Jurkat, Clone E6-1 (cell line): ENCODE results near the gene SMAD3. TPM values are rescaled to one million over a fixed set of nuclear protein-coding genes. Genes with fewer than 3 reads are reported as not detected.
"Not testable (repeated sequence)": the region's sequence is repeated elsewhere in the genome, so short reads cannot be mapped to it uniquely, and the experiment has no call there.

Experiments
- DNase-seq: peaks from one replicate; pipeline ENCODE4 v3.0.0-alpha.2; 2011; ENCODE audit warnings: low read depth, low spot score
- H3K4me3 ChIP-seq: 2 replicates; pipeline ENCODE4 v1.5.1; 2011; ENCODE audit warnings: mild to moderate bottlenecking, low read length, control low read depth, moderate library complexity
- polyA plus RNA-seq: library from polyadenylated mRNA; unstranded; fragments of >200 nt; gene quantifications from one replicate; pipeline ENCODE4 v1.2.1, GENCODE V29; 2012; ENCODE audit warnings: missing spikeins; ENCODE audit not compliant: insufficient read length, insufficient read depth

Gene SMAD3
- polyA plus RNA-seq, result 9.0 TPM

DNA sequence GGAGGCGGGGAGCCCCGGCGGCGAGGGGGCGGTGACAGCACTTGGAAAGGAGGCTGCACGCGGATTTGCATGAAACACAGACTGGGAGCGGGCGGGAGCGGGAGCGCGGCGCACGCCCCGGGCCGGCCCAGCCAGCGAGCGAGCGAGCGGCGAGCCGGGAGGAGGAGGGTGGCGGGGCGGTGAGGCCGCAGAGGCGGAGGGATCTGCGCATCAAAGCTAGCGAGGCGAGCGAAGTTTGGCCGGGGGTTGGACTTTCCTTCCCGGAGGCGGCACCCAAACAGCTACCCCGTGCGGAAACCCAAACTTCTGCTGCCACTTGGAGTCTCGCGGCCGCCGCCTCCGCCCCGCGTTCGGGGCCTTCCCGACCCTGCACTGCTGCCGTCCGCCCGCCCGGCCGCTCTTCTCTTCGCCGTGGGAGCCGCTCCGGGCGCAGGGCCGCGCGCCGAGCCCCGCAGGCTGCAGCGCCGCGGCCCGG is at the start of gene SMAD3:
TSS of gene SMAD3 (plus strand) at position 72 of the 475 bp plus-strand sequence. CDS start 553 bp downstream, outside the sequence.
- DNase-seq, result peak; percentile 72
- peak within 1 kb of the TSS; percentile 63 for H3K4me3 ChIP-seq

DNA sequence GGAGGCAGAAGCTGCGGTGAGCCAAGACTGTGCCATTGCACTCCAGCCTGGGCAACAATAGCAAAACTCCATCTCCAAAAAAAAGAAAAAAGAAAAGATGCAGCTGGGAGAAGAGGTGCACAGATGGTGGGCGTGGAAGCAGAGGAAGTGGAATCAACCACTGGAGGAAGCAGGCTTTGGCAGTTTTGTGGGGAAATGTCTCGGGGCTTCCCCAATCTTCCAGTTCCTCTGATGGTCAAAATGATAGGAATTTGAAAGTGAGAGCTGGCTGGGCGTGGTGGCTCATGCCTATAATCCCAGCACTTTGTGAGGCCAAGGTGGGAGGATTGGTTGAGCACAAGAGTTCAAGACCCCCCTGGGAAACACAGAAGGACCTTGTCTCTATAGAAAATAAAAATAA is 48.1 kb upstream of the SMAD3 start:
- DNase-seq, result no peak
- H3K4me3 ChIP-seq, result no peak overlapping the region

DNA sequence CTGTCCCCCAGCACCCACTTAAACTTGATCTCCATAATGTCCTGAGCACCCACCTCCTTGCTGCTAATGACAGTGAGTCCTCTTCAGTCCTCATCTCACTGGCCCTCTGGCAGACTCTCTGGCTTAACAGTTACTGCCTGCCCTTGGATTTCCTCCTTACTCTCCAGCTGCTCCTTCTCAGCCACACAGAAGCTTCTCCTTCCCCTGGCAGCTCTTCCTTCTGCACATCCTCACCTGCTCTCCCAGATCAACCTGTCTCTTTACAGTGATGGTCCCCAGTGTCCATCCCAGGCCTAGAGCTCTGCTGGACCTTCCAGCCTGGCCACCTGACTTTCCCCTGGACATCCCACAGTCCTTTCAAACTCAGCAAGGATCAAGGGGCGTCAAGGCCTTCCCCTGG is 47.4 kb upstream of the SMAD3 start:
- no peak for DNase-seq

DNA sequence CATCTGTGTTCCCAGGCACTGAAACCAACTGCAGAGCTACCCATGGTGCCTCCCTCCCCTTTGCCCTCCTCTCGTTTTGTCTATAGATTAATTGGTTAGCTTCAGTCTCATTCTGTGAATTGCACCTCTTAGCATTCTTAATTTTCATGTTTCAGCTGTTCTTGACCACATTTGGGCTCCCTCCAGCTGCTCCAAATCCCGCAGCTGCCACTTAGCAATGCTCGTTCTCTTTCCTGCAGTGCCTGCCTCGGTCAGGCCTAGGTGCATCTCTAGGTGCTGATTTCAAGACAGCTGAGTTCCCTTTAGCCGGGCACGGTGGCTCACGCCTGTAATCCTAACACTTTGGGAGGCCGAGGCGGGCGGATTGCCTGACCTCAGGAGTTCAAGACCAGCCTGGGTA is 47.0 kb upstream of the SMAD3 start:
- no peak overlapping the region for H3K4me3 ChIP-seq
- no peak for DNase-seq

More for the DNA sequence above, 47.4 kb upstream of the SMAD3 start:
- no peak overlapping the region for H3K4me3 ChIP-seq

DNA sequence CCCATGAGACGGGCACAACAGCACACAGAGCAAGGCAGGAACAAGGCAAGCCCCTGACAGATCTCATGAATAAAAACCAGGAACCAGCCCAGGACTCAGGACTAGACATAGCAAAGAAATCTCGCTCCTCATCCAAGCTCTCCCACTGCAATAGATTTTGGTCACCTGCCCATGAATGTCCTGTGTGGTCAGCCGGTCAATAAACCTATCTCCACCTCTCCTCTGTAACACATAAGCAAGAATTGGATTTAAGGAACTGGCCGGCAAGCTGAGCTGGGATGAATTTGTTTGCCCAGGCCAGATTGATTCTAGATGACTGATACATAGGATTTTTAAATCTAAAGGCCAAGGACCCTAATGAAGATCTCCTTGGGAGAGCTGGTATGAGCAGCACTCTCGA is 46.3 kb upstream of the SMAD3 start:
- no peak for DNase-seq

DNA sequence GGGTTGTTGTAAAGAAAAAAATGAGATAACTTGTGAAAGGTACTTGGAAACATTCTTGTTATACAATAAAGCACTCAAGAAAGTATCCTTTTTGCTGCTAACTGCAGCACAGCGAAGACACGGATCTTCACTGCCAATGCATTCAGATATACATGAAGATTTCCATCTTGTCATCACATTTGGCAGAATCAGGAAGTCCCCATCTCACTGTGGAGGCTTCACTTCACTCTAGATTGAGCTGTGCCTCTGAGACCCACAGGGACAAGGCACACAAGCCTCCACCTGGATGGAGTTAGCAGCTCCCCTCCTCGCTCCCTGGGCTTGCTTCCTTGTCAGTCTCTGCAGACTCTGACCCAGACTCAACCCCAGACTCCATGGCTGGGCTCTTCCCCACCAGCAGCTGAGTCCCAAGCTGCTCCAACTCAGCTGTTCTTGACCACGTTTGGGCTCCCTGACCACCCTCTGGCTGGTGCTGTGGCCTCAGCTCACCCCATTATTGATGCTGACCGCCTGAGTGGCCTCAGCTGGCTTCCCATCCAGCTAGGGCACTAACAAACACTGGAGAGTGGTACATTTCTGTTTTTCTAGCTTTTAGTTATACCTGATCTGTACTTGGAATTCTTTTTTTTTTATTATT is 45.4 kb upstream of the SMAD3 start:
- no peak overlapping the region for H3K4me3 ChIP-seq
- no peak for DNase-seq

More for the DNA sequence above, 46.3 kb upstream of the SMAD3 start:
- no peak overlapping the region for H3K4me3 ChIP-seq

DNA sequence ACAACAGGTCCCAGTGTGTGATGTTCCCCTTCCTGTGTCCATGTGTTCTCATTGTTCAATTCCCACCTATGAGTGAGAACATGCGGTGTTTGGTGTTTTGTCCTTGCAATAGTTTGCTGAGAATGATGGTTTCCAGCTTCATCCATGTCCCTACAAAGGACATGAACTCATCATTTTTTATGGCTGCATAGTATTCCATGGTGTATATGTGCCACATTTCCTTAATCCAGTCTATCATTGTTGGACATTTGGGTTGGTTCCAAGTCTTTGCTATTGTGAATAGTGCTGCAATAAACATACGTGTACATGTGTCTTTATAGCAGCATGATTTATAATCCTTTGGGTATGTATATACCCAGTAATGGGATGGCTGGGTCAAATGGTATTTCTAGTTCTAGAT is 44.7 kb upstream of the SMAD3 start:
- not testable (repeated sequence) for DNase-seq, H3K4me3 ChIP-seq

DNA sequence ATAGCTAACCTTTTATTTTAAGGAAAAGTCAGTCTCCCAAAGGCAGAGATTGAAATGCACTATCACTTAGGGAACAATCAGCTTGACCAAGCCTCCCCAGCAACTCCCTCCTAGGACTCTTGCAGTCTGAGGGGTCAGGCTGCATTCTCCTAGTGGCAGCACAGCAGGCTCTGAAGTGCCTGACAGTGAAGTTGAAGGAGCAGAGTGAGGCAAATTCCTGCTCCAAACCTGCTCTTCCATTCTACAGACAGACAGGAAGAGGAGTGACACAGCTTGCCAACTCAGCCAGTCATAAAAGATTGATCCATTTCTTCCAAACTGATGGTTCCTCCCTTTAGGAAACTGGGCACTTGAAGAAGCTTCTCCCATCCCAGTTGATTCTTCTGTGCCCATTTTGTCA is 43.9 kb upstream of the SMAD3 start:
- H3K4me3 ChIP-seq, result no peak overlapping the region
- no peak for DNase-seq

DNA sequence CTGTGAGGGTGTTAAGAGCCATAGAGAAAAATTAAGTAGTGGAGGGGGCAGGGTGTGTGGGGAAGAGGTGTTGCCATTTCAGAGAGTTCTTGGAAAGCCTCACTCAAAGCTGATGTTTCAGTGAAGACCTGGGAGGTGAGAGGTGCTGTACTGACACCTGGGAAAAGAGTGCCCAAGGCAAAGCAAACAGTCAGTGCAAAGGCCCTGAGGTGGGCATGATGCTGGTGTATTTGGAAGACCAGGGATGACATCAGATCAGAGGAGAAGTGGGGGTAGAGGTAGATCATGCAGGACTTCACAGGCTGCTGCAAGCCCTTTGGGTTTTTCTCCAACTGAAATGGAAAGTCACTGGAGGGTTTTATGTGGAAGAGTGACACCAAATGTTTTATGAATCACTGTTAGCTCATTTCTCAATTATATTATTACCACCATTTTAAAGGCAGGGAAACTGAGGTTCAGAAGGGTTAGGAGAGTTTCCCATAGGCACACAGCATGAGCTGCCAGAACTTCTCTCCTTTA is 42.8 kb upstream of the SMAD3 start:
- H3K4me3 ChIP-seq, result no peak overlapping the region
- DNase-seq, result no peak

DNA sequence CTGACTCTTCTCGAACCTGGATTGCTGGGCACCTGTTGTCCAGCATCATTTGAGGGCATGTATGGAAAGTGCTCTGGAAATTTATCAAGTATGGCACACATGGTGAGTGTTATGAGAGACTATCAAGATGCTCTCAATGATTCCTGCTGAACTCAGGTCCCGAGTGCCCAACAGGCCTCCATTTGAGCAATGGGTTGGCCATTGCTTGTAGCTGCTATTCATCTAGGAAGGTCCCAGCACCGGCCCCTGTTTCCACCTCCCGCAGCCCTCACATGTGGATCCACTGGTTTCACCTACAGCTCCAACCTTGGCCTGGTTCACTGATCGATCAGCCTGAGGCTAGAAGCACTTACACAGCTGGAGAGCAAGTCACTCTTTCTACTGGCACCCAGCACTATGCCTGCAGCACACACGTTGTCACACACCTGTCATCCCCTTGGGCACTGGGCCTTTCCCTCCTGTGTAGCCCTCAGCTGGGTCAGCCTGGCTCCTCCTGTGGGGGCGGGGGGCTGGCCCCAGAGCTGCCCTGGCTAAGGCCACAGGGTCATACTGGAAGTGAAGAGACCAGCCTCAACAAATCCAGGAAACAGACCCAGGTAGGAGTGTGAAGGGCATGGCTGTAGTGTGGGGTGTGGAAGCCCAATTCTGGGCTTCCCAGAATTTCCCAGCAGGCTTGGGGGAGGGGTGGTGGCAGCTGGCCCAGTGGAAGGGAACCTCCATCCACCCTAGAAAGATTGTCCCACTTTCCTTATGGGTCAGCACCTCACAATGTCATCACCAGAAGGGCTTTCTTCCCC is 41.7 kb upstream of the SMAD3 start:
- no peak for DNase-seq
- H3K4me3 ChIP-seq, result no peak overlapping the region

DNA sequence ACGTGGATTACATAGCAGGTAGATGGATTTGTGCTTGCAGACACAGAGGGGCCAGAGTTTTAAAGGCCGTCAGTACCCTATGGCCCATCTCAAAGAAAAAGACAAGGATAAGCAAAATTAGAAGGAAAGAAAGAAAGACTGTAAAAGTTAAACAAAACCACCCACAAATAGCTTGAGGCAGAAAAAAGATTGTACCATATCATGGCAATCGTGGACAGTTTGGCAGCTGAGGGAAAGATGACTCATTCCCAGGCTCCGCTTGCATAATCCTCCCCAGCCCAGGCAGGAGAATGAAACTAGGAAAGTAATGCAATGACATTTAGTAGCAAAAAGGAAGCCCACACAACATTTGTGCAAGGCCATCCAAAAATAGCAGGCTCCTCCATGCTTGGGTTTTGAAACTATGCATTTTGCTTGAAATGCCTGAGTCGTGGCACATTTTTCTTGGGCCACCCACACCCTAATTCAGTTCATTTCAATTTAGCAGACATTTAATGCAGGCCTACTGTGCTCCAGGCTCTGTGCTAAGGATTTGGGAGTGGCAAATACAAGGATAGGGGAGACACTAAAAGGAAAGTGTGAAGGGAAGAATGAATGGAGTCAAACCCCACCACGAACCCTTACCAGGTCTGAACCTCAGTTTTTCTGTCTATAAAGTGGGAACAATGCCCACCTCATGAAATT is 40.9 kb upstream of the SMAD3 start:
- H3K4me3 ChIP-seq, result no peak overlapping the region
- no peak for DNase-seq

DNA sequence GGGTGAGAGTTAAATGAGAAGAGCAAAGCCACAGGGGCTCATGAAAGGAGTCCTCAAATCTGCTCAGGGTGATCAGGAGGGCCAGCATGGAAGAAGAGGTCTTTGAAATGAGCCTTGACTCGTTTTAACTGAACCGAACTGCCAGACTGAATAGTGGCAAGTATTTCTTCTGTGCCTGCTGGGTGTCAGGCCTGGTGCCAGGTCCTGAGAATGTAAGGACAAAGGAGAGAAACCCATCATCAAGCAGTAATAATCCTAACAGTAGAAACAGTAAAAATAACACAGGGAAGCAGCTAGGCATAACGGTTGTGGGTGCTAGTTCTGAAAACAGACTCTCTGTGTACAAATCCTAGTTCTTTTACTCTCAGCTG is 40.4 kb upstream of the SMAD3 start:
- H3K4me3 ChIP-seq, result no peak overlapping the region
- DNase-seq, result no peak

DNA sequence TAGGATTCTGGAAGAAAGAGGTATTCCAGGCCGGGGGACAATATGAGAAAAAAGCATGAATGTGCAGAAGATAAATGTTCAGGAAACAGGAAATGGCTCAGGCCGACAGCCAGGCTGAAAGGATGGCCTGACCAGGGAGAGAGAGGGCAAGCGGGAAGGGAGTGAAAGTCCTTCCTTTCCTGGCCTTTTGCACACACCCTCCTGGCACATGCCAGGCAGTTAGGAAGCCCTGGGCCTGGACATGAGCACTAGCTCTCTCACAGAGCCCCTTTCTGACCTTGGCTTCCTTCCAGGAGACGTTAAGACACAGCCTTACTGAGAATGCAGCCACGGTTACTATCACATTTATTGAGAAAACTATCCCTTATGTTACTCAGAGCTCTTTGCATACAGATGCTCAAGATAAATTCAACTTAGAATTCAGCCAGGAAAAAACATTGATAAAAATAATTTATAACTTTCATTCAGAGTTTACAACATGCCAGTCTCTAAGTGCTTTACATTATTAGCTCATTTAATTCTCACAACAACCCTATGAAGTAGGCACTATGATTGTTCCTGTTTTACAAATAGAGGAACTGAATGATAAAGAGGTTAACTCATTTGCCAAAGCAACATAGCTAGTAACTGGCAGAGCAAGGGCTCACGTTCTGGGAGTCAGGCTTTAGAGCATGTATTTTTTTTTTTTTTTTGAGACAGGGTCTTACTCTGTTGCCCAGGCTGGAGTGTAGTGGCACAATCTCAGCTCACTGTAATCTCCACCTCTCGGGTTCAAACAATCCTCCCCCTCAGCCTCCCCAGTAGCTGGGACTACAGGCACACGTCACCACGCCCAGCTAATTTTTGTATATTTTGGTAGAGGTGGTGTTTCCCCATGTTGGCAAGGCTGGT is 39.4 kb upstream of the SMAD3 start:
- no peak overlapping the region for H3K4me3 ChIP-seq
- no peak for DNase-seq

DNA sequence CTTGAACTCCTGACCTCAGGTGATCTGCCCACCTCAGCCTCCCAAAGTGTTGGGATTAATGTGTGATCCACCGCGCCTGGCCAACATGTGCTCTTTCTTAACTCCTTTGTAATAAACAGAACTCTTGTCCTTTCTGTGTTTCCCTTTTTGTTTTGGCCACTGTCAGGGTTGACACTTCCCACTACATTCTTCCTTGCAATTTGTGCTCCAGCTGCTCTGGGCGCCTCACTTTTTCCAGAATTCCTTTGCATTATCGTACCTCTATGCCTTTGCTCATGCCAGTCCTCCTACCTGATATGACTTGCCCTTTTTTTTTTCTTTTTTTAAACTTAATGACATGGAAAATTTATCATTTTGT is 38.8 kb upstream of the SMAD3 start:
- H3K4me3 ChIP-seq, result no peak overlapping the region

DNA sequence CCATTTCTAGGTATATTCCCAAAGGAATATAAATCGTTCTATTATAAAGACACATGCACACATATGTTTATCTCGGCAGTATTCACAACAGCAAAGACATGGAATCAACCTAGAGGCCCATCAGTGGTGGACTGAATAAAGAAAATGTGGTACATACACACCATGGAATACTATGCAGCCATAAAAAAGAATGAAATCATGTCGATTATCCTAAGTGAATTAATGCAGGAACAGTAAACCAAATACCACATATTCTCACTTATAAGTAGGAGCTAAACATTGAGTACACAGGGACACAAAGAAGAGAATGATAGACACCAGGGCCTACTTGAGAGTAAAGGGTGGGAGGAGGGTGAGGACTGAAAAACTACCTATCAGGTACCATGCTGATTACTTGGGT is 37.0 kb upstream of the SMAD3 start:
- DNase-seq, H3K4me3 ChIP-seq: not testable (repeated sequence)

More for the DNA sequence above, 38.8 kb upstream of the SMAD3 start:
- DNase-seq, result no peak

DNA sequence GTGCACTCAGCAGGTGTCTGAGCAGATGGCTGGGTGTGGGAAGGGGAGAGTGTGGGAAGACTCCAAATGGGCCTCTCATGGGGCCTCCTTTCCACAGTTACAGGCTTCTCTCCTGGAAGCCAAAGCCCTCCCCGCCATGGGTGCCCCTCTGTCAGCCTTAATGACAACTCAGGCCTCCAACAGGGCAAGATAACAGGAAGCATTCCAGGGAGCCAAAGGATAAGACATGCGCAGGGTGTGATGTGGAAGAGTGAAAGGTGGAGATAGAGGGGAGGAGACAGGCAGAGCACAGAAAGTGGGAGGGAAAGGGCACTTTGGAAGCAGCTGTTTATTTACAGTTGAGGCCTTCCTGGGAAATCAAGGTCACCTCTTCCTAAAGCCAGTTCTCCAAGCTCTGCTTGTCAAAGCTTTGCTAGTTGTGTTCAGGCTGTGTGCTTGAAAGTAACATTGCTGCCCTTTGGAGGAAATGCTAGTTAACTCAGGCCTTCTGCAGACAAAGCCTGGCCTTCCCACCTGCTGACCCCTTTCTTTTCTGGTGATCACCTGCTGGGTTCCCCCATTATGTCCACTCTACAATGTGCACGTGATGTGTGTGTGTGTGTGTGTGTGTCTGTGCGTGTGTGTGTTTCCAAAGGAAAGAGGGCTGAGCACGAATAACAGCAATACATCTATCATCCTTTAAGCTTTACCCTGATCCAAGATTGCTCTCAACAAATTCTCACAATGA is 35.2 kb upstream of the SMAD3 start:
- no peak overlapping the region for H3K4me3 ChIP-seq
- no peak for DNase-seq

DNA sequence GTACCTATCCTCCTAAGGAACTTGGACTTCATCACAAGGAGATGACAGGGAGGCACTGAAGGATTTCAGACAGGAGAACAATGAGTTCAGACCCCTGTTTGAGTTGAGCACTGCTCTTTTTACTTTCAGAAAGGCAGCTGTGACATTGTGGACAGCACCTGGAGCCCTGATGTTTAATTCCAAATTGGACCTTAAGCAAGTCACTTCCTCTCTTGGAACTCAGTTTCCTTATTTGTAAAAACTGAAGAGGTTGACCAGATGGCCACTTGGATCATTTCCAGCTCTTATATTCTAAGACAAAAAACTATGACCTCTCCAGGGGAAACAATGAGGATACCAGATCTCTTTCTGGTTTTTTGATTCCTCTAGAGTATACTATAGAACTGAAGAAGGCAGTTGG is 34.1 kb upstream of the SMAD3 start:
- H3K4me3 ChIP-seq, result no peak overlapping the region
- DNase-seq, result no peak

DNA sequence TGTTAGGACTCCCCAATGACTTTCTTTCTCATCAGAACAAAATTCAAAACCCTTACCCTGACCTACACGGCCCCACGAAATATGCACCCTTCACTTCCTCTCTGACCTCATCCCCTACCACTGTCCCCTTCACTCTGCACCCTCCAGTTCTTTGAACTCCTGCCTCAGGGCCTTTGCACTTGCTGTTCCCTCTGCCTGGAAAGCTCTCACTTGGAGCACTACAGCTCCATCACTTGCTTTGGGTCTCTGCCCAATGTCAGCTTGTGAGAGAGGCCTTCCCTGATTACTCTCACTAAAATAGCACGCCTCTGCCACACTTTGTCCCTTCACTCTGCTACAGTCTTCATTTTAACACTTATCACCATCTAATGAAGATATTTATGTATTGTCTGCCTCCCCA is 32.8 kb upstream of the SMAD3 start:
- H3K4me3 ChIP-seq, result no peak overlapping the region
- DNase-seq, result no peak
